Amygdala (tissue), 56 donors: ENCODE measurements around the gene AUTS2.

ENCODE experiments used
- DNase-seq, 56 donors: peaks; one replicate each; lab custom pipeline; 2025; lab: John Stamatoyannopoulos, UW

Gene AUTS2

GRCh38 chr7:69654381-69654780 is 56.1 kb downstream of the AUTS2 start:
- no peak for DNase-seq

DNA sequence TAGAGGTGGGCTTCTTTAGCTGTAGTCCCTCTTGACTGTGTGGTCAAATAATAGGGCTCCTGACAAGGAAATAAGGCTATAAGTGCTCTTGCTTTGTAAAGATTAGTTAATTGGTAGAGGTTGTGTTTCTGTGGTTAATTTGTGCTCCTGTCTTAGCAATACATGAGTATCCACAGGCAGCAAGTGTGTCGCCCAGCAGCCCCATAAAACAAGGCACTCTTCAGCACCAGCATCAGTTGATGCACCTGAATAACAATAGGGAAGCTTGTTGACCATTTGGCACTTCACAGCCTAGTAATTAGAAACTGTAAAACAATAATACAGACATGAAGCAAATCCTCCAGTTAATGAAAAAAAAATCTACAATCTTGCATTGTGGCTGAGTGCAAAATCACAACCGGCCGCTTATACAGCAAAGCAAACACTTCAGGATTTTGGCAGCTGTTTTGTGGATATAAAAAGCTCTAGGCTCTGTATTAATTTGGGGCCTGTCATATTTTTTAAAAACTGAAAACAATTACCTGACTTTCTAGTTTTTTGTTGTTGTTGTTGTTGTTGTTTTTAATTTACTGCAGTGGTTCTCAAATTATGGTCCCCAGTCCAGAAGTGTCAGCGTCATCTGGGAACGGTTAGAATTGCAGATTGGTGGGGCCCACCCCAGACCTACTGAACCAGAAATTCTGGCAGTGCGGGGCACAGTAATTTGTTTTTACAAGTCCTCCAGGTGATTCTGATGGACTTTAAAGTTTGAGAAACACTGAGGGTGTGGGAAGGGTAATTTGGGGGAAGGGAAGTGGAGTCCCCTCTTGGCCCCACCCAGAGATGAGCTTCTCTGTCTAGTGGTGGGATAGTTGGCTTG is 56.8 kb downstream of the AUTS2 start:
- DNase-seq = no peak

GRCh38 chr7:69656077-69656476 is 57.8 kb downstream of the AUTS2 start:
- DNase-seq = no peak

DNA sequence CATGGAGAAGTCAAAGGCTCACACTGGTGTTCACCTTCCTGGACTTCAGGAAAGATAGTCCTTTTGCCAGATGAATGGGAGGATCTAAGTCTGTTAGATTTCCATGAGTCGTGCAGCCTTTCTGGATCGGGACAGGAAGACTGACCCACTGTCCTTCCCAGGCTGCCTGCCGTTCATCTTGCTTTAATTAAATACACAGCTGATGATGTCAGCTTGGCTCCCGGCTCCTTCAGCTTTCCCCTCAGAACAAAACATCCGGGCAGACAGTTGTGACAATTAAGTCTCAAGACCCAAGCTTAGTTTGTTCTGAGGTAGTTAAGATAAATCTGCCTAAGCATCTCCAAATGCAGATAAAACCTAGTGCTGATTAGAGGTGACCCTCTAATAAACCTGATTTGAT is 58.6 kb downstream of the AUTS2 start:
- DNase-seq = no peak

DNA sequence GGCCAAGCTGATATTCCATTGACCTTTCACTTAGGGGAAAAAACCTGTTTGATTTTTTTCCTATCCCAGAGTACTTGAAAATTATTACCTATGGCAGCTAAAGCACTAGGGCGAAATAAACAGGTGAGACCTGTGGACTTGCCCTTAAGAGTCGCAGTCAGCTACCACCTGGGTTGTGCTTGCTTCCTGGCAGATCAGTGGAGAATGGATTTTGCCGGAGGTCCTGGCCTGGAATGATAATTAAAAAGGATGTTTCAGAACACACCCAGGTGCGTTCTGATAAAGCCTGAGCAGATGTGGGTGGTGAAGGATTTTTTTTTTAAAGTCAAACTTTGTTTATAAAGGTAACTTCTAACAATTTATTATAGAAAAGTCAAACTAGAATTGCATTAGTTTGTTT is 59.1 kb downstream of the AUTS2 start:
- DNase-seq = no peak

DNA sequence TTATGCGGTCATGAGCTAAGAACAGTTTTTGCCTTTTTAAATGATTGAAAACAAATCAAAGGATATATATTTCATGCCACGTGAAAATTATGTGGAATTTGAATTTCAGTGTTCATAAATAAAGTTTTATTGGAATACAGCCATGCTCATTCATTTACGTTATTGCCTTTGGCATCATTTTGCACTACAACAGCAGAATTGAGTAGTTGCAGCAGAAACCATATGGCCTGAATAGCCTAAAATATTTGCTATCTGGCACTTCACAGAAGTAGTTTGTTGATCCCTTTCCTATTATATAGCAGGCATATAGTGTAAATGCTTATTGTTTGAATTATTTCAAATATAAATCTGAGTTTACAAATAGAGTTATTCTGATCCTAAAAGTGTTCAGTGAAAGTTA is 59.7 kb downstream of the AUTS2 start:
- DNase-seq = no peak

- no peak for DNase-seq
Measured at GRCh38 chr7:69659983-69660382, 61.7 kb downstream of the AUTS2 start.

DNA sequence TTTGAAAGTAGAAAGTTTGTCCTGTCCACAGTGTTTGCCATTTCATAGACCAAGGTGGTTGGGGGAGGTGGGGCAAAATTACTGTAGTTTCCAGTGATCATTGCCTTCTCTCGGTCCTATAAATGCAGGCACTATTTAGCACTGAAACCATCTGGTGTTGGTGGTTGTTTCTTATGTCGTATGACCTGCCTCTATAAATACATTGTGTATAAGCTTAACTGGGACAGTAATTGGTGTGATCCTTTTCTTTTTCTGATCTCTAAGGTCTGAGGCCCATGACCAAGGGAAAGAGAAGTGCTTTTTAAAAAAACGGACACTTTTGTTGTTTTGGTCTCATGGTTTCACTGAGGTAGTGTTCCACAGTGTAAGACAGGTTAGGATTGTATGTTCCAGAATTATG is 63.1 kb downstream of the AUTS2 start:
- DNase-seq = no peak

- no peak for DNase-seq
Measured at GRCh38 chr7:69663911-69664832, 65.9 kb downstream of the AUTS2 start.

DNA sequence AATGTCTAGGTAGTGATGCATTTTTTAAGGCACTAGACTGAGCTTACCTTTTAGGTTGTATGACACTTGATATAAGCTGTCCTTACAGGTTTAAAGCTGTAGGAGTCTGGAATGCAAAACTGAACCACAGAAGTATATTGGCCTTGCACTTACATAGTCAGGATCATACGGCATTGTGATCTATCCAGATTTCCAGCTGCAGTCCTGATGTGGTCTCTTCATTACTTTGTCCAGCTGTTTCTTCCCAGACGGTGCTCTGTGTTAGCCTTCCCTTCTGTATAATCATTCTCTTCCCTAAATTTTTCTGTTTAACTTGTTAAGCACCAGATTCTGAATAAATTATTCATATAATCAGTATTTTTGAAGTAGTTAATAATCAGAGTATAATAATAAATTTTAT is 67.1 kb downstream of the AUTS2 start:
- no peak for DNase-seq

- DNase-seq = no peak
Measured at GRCh38 chr7:69668339-69668870, 70.1 kb downstream of the AUTS2 start.

GRCh38 chr7:69670701-69671100 is 72.4 kb downstream of the AUTS2 start:
- no peak for DNase-seq

- no peak for DNase-seq
Measured at GRCh38 chr7:69673074-69673473, 74.8 kb downstream of the AUTS2 start.

DNA sequence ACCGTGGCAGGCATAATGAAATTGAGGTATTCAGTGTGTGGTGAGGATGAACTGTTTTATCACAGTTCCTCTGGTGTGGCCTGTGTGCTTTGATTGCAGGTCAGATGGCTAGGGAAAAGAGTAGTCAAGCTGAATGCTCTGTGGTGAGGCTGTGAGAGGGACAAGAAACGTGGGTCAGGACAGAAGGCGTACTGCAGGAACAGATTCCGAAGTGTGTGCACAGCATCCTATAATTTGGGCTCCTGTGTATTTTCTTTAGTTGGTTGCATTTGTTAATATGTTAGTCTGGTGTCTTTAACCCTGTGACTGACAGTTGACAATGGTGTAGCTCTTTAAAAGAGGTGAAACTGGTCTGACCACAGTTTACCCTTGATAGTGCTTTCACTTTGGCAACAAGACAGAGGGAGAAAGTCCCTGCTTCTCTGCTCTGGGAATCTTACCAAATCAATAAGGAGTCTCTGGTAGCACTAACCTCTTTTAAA is 76.5 kb downstream of the AUTS2 start:
- DNase-seq = no peak

DNA sequence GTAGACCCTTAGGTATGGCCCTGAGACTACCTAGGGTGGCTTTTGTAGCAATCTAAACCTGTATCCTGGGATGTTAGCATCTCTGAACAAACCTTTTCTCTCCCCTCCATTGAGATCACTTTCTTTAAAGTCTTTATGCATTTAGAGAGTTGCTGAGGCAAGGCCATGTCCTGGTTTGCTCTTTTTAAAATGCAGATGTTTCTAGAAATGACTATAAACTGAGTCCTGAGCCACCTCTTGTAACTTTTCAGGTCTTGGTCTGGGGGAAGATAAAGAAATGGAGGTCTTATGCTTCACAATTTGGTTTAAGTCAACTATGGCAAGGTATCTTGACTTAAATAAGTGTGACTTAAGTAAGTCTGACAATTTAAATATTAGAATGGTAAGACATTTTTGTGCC is 78.0 kb downstream of the AUTS2 start:
- DNase-seq = no peak

DNA sequence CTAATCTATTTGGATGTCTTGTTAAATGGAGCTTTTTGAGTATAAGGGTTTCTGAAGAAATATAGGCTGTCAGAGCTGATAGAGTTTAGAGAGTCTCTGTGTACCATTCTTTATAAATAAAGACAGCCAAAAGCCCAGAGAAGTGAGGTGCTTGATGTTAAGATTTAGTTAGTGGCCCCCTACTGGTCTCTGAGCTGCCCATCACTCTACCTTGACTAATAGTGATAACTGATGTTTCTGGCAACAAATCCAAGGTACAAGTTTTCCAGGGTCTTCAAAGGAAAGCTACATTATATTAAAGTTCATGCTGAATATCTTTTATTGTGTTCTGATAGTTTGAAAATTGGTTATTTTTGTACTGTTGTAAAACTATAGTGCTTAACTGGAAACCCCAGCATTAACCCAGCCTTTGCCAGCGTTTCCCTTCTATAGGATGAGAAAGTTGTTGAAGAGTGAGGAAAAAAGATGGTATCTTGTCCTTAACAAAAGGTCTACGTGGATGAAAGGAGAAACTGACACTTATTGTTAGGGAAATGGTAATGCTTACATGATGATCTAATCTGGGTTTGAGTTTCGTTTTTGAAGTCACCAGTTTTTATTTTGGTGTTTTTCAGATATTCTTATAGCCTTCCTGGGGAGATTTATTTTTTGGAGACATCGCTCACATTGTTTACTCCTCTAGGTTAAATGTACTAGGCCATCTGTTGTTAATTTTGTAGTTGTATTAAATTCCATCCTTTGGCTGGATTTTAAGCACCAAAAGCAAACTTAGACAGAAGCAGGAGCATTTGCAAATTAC is 79.0 kb downstream of the AUTS2 start:
- DNase-seq = no peak

- DNase-seq = no peak
Measured at GRCh38 chr7:69677881-69678493, 79.7 kb downstream of the AUTS2 start.

DNA sequence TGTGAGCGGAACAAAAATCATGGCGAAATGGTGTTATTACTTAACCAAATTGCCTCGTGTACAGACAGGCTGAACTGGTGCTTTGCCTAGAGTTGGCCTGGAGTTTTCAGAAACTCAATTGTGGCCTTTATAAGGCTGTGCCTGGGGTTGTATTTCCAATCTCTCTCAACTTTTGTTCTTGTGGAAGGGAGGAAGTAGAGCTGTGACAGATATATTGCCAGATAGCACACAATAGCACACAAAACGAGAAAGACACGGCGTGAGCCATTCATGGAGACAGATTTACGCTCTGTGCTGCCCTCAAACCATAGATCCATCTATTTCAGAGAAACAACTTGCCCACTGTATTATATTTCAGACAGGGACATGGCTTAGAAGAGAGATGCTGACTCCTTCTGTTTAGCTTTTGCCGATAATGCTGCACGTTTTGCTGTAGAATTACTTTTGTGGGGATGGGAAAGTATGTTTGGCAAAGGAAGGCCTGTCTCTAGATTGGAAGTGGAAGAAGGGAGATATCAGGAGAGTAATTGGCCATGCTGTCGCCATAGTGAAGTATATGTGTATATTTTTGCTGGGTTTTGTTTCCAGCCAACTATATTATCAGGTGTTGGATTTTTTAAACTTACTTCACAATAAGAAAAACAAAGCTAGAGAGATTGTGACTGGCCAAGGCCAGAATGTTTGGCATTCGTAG is 80.4 kb downstream of the AUTS2 start:
- no peak for DNase-seq

- no peak for DNase-seq
Measured at GRCh38 chr7:69681181-69681580, 82.9 kb downstream of the AUTS2 start.
